Heart left ventricle (tissue), 16 donors: Measurements from ENCODE around the gene MYBBP1A. TPM values are rescaled to one million over a fixed set of nuclear protein-coding genes. Genes with fewer than 3 reads are reported as not detected.

Experiments
- ATAC-seq, 4 donors: fragments of 200-7000 bp; cut with Tn5 transposase; one replicate each; pipeline ENCODE4 v1.9.1; 2020 to 2022; ENCODE audit warnings: moderate library complexity in 4 of 4, mild to moderate bottlenecking in 3 of 4, moderate number of reproducible peaks in 1 of 4
- DNase-seq, 5 donors: peaks; one replicate each; pipeline ENCODE4 v3.0.0-alpha.2; 2020
- H3K27ac ChIP-seq, 12 donors: fragments of 200-600 bp; sonication (generic) in 4 of 12; one replicate each; pipeline versions ENCODE4 v1.5.0 to v1.8.0; 2016 to 2022; ENCODE audit warnings: mild to moderate bottlenecking in 2 of 12
- H3K27me3 ChIP-seq, 9 donors: fragments of 200-600 bp; sonication (generic) in 2 of 9; one replicate each; pipeline versions ENCODE4 v1.5.1 to v1.8.0; 2016 to 2022; ENCODE audit warnings: mild to moderate bottlenecking in 3 of 9
- H3K36me3 ChIP-seq, 9 donors: fragments of 200-600 bp; sonication (generic) in 2 of 9; one replicate each; pipeline versions ENCODE4 v1.5.0 to v1.8.0; 2018 to 2022; ENCODE audit warnings: mild to moderate bottlenecking in 2 of 9
- H3K4me1 ChIP-seq, 12 donors: fragments of 200-600 bp; sonication (generic) in 4 of 12; one replicate each; pipeline versions ENCODE4 v1.5.0 to v1.8.0; 2016 to 2022; ENCODE audit warnings: mild to moderate bottlenecking in 3 of 12
- H3K4me3 ChIP-seq, 12 donors: fragments of 200-600 bp; sonication (generic) in 4 of 12; one replicate each; pipeline versions ENCODE4 v1.5.0 to v1.8.0; 2017 to 2022; ENCODE audit warnings: mild to moderate bottlenecking in 9 of 12, moderate library complexity in 4 of 12
- H3K9me3 ChIP-seq, 12 donors: fragments of 200-600 bp; sonication (generic) in 4 of 12; one replicate each; pipeline versions ENCODE4 v1.5.0 to v1.8.0; 2016 to 2022; ENCODE audit warnings: mild to moderate bottlenecking in 1 of 12
- POLR2A ChIP-seq, 2 donors: fragments of 450-650 bp; IDR thresholded peaks; one replicate each; pipeline ENCODE4 v1.6.1; 2017; ENCODE audit warnings: antibody characterized with exemption in 2 of 2, mild to moderate bottlenecking in 2 of 2, moderate library complexity in 2 of 2
- WGBS, 4 donors: extraction: QIAGEN DNeasy Blood & Tissue Kit in 2 of 4; methylation state at CpG; one replicate each; pipeline versions ENCODE4 v1.1.5 to v1.1.7; 2013 to 2018; 5-methylcytosine and 5-hydroxymethylcytosine counted together
- intact Hi-C, 10 donors: fragments of 100-400 bp; cut with DNase I; formaldehyde crosslinking; loops; one replicate each; pipeline versions ENCODE4 v1.11.1 to v1.14.2; 2022
- polyA plus RNA-seq, 2 donors: library from polyadenylated mRNA; stranded (reverse); fragments of 200-250 nt; gene quantifications; one replicate each; pipeline ENCODE4 v1.2.3, GENCODE V29; 2013
- total RNA-seq, 9 donors: library from RNA; depleted of rRNA in 2 of 9; stranded (reverse); fragments of >200 nt in 2 of 9; fragmentation: NEBNext Ultra II Directional in 3 of 9; extraction: Animal tissue kit (Norgen Biotek cat#: 25700) in 3 of 9; gene quantifications; one replicate each; pipeline versions ENCODE4 v1.1.0 to v1.2.4, GENCODE V29; 2016 to 2023
- TF ChIP-seq, protein P1 (sequence below), 12 donors: fragments of 200-600 bp; sonication (generic) in 4 of 12; IDR thresholded peaks; one replicate each; pipeline versions ENCODE4 v1.5.0 to v1.8.0; 2018 to 2022; ENCODE audit warnings: antibody characterized with exemption in 12 of 12, mild to moderate bottlenecking in 5 of 12
- donor health status: ischemic (EF 13 %, LVEDD 7.1; RV severe dilation, severe dysfunction).
- donor health status: healthy with polysubstance abuse.
- donor health status: DM: no; HTN: yes; CAD: no.
- donor health status: DM: no; HTN: no; CAD: no.
- donor health status: ischemic (EF 25% LVEDD 6.9; RV normal size, moderate dysfunction).
- donor health status: ischemic (EF 25% LVEDD 5.7; RV mildly dilated, moderate dysfunction).
- donor health status: healthy.
- donor health status: DM: yes; HTN: yes; CAD: no.
- donor health status: ischemic (EF 35%, LVEDD 5.7; RV mildly dilated, moderate dysfunction).
- donor health status: nonischemic (EF 11% LVEDD 7.7; RV severe dilation, severe dysfunction).
- donor health status: DM: yes; HTN: yes; CAD: no.
- donor health status: PGD.
- donor health status: ischemic (EF 29% LVEDD 5.4; RV normal size, mild dysfunction).
- donor health status: nonischemic (EF 23%, LVEDD 6.1; RV moderate dilation, normal function).

MYBBP1A gene
- total and polyA plus RNA-seq, 11 donors = 15.5 to 34.8 (median 24.4) TPM

- H3K36me3 ChIP-seq = peaks cover 0 to 69% (median 47%) of the 10 kb centered on the region in 9 donors
- no peaks in the 10 kb centered on the region for H3K9me3 ChIP-seq
- intact Hi-C loops = loop anchor here in 5 of 10 donors (2.0 to 10.0 kb wide), 3 partner anchors 115 to 119 kb away; no protein-coding TSS in a partner anchor
- H3K4me1 ChIP-seq = peaks cover 18 to 68% (median 45%) of the 10 kb centered on the region in 12 donors
- H3K27ac ChIP-seq = peak overlapping the region; percentile 24 to 80 (median 53)
- WGBS, 4 donors = 74 to 79% (median 76%) methylated on average over 10 to 14 of the region's 14 CpGs
- TF ChIP-seq, protein P1, sequence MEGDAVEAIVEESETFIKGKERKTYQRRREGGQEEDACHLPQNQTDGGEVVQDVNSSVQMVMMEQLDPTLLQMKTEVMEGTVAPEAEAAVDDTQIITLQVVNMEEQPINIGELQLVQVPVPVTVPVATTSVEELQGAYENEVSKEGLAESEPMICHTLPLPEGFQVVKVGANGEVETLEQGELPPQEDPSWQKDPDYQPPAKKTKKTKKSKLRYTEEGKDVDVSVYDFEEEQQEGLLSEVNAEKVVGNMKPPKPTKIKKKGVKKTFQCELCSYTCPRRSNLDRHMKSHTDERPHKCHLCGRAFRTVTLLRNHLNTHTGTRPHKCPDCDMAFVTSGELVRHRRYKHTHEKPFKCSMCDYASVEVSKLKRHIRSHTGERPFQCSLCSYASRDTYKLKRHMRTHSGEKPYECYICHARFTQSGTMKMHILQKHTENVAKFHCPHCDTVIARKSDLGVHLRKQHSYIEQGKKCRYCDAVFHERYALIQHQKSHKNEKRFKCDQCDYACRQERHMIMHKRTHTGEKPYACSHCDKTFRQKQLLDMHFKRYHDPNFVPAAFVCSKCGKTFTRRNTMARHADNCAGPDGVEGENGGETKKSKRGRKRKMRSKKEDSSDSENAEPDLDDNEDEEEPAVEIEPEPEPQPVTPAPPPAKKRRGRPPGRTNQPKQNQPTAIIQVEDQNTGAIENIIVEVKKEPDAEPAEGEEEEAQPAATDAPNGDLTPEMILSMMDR (IDR thresholded peaks at IDR 0.05) = peak in 5 of 12 donors; percentile 9 to 31 (median 21)
- TF ChIP-seq POLR2A (IDR thresholded peaks at IDR 0.05) = no peak
- DNase-seq = peak in 1 of 5 donors; percentile 23
- no peaks in the 10 kb centered on the region for H3K27me3 ChIP-seq
- no peak overlapping the region for H3K4me3 ChIP-seq
- peak in 2 of 4 donors; percentile 1 to 6 for ATAC-seq
Observed at GRCh38 chr17:4540224-4540651, 14.9 kb downstream of the MYBBP1A start.

- H3K36me3 ChIP-seq = peaks cover 0 to 64% (median 43%) of the 10 kb centered on the region in 9 donors
- no peak for ATAC-seq
- peak overlapping the region in 3 of 12 donors; percentile 14 to 61 (median 56) for H3K27ac ChIP-seq
- H3K4me1 ChIP-seq = peaks cover 18 to 73% (median 46%) of the 10 kb centered on the region in 12 donors
- no peaks in the 10 kb centered on the region for H3K27me3 ChIP-seq
- TF ChIP-seq, protein P1 (IDR thresholded peaks at IDR 0.05) = no peak
- no peak for TF ChIP-seq POLR2A (IDR thresholded peaks at IDR 0.05)
- intact Hi-C loops = loop anchor here in 8 of 10 donors (2.0 to 10.0 kb wide), 6 partner anchors 37 to 122 kb away; partner anchors contain the start of gene SPNS2 (in 2 of the 8)
- 92 to 95% (median 93%) methylated on average over 24 to 26 of the region's 26 CpGs for WGBS, 4 donors
- no peaks in the 10 kb centered on the region for H3K9me3 ChIP-seq
- no peak overlapping the region for H3K4me3 ChIP-seq
- DNase-seq = peak in 1 of 5 donors; percentile 21
Observed at GRCh38 chr17:4539576-4540223, 15.5 kb downstream of the MYBBP1A start.

DNA sequence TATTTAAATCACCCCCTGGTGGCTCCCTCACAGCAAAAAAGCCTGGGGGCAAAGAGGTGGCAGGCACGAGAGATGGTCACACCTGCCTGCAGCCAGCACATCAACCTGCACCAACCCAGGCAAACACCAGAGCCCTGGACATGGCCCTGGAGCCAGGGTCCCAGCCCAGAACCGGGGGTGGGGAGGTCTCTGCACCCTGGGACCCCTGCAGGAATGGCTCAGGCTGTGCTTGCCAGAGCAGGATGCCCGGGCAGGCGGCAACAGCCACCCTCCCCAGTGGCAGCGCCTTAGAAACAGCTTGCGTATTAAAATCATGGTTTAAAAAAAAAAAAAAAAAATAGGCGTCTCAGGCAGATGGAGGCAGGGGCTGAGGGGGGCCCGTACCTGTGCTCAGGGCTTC is 16.2 kb downstream of the MYBBP1A start:
- Histone ChIP-seq H3K36me3 (peaks cover 0 to 57% (median 39%) of the 10 kb centered on the region in 9 donors), H3K9me3 (no peaks in the 10 kb centered on the region), H3K27me3 (no peaks in the 10 kb centered on the region), H3K4me1 (peaks cover 18 to 80% (median 52%) of the 10 kb centered on the region in 12 donors), H3K27ac (peak overlapping the region in 1 of 12 donors; percentile 86), H3K4me3 (no peak overlapping the region)
- ATAC-seq (no peak), DNase-seq (no peak)
- intact Hi-C loops = loop anchor here in 5 of 10 donors (5.0 kb wide), 4 partner anchors 37 to 122 kb away; partner anchors contain the start of gene SPNS2 (in 2 of the 5)
- WGBS, 4 donors = 85 to 92% (median 92%) methylated on average over 8 of the region's 8 CpGs
- no peak for TF ChIP-seq POLR2A (IDR thresholded peaks at IDR 0.05)
- TF ChIP-seq, protein P1 (IDR thresholded peaks at IDR 0.05) = no peak
